Gastrocnemius medialis (tissue), 4 donors: ENCODE data around the gene RASGEF1B. TPM values are rescaled to one million over a fixed set of nuclear protein-coding genes. Genes with fewer than 3 reads are reported as not detected.

Experiments used
- ATAC-seq, 2 donors: fragments of 150-250 bp; one replicate each; pipeline ENCODE4 v1.9.1; 2016
- DNase-seq, 2 donors: peaks; one replicate each; pipeline ENCODE4 v3.0.0-alpha.2; 2019
- H3K27ac ChIP-seq, 4 donors: fragments of 200-600 bp; sonication (generic); 1 replicate in 1 of 4; 2 replicates in 3 of 4; pipeline ENCODE4 v1.5.1; 2016 to 2018; ENCODE audit warnings: mild to moderate bottlenecking in 2 of 4, moderate library complexity in 1 of 4
- H3K27me3 ChIP-seq, 3 donors: fragments of 200-600 bp; sonication (generic) in 2 of 3; 1 replicate in 1 of 3; 2 replicates in 2 of 3; pipeline versions ENCODE4 v1.5.1 to v1.6.0; 2016 to 2019; ENCODE audit warnings: mild to moderate bottlenecking in 1 of 3, moderate library complexity in 1 of 3
- H3K36me3 ChIP-seq, 2 donors: fragments of 200-600 bp; sonication (generic) in 1 of 2; one replicate each; pipeline ENCODE4 v1.5.1; 2017 to 2018
- H3K4me1 ChIP-seq, 2 donors: fragments of 200-600 bp; sonication (generic) in 1 of 2; one replicate each; pipeline ENCODE4 v1.5.1; 2016 to 2017; ENCODE audit warnings: mild to moderate bottlenecking in 2 of 2
- H3K4me3 ChIP-seq, 4 donors: fragments of 200-600 bp; sonication (generic) in 3 of 4; 1 replicate in 1 of 4; 2 replicates in 3 of 4; pipeline ENCODE4 v1.5.1; 2016 to 2019; ENCODE audit warnings: mild to moderate bottlenecking in 2 of 4
- H3K9me3 ChIP-seq, 3 donors: fragments of 200-600 bp; sonication (generic) in 2 of 3; 1 replicate in 1 of 3; 2 replicates in 2 of 3; pipeline ENCODE4 v1.5.1; 2016 to 2019
- CTCF ChIP-seq, 5 experiments: fragments of 450-650 bp in 3 of 5; fragments of 200-600 bp in 2 of 5; sonication (generic) in 2 of 5; IDR thresholded peaks in 4 of 5; conservative IDR thresholded peaks in 1 of 5; 1 replicate in 4 of 5; 2 replicates in 1 of 5; pipeline ENCODE4 v1.5.1; 2016 to 2019; ENCODE audit warnings: antibody characterized with exemption in 5 of 5, mild to moderate bottlenecking in 3 of 5, moderate library complexity in 3 of 5
- POLR2A ChIP-seq, 2 donors: fragments of 450-650 bp; IDR thresholded peaks; one replicate each; pipeline ENCODE4 v1.6.1; 2017; ENCODE audit warnings: antibody characterized with exemption in 2 of 2, mild to moderate bottlenecking in 2 of 2, moderate library complexity in 2 of 2
- in situ Hi-C, 4 donors: fragments of 200-750 bp; cut with MboI; loops; one replicate each; pipeline versions ENCODE4 v1.15.0 to v1.8.0; 2017; ENCODE audit warnings: low sequenced_read_pairs in 4 of 4
- intact Hi-C: fragments of 100-400 bp; cut with DNase I; formaldehyde crosslinking; loops from one replicate; pipeline ENCODE4 v1.15.1; 2023; ENCODE audit warnings: low total_unique reads
- total RNA-seq, 4 donors: library from RNA; depleted of rRNA; stranded (reverse); fragments of >200 nt; gene quantifications; one replicate each; pipeline versions ENCODE4 v1.1.0 to v1.2.3, GENCODE V29; 2016

The RASGEF1B gene
- total RNA-seq, 4 donors from 2014 or later = 1.9 to 6.0 (median 5.2) TPM

GRCh38 chr4:81457345-81457744 is 14.4 kb downstream of the RASGEF1B start:
- Histone ChIP-seq H3K27ac (no peak overlapping the region), H3K27me3 (no peaks in the 10 kb centered on the region), H3K4me1 (no peaks in the 10 kb centered on the region), H3K9me3 (no peaks in the 10 kb centered on the region), H3K36me3 (peaks cover 0 to 18% of the 10 kb centered on the region in 2 donors), H3K4me3 (no peak overlapping the region)
- ATAC-seq (no peak), DNase-seq (no peak)
- in situ Hi-C loops (loop anchor here in 2 of 4 donors (25.0 kb wide), 2 partner anchors 805 to 830 kb away; no protein-coding TSS in a partner anchor), intact Hi-C loops (no loop called here)
- TF ChIP-seq CTCF (IDR thresholded peaks at IDR 0.05 in 4 of 5, conservative IDR thresholded peaks at IDR 0.05 in 1 of 5) (no peak), POLR2A (IDR thresholded peaks at IDR 0.05) (no peak)

DNA sequence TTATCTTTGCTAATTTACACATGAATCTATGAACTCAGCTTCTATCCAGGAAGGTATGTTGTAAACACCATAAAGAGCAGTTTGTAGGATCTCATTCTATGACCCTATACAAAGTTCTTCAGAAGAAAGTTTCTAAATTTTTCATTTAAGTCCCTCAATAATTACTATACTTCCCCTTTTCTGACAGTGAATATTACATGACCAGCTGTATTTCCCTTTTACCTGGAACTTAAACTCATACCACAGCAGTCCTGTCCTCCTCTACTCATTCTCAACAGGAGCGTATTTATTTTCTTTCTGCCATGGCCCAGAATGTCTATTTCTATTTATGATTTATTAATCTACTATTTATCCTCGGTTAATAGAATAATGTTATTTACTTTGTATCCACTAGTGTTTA is 15.8 kb downstream of the RASGEF1B start:
- in situ Hi-C loops (loop anchor here in 2 of 4 donors (25.0 kb wide), 2 partner anchors 806 to 831 kb away; no protein-coding TSS in a partner anchor), intact Hi-C loops (no loop called here)
- H3K27ac ChIP-seq = no peak overlapping the region

GRCh38 chr4:81454948-81455347 is 16.8 kb downstream of the RASGEF1B start:
- TF ChIP-seq POLR2A (IDR thresholded peaks at IDR 0.05) (no peak), CTCF (IDR thresholded peaks at IDR 0.05 in 4 of 5, conservative IDR thresholded peaks at IDR 0.05 in 1 of 5) (no peak)
- no peaks in the 10 kb centered on the region for H3K4me1 ChIP-seq
- ATAC-seq (no peak), DNase-seq (no peak)
- no peak overlapping the region for H3K4me3 ChIP-seq
- in situ Hi-C loops (loop anchor here in 2 of 4 donors (25.0 kb wide), 2 partner anchors 807 to 832 kb away; no protein-coding TSS in a partner anchor), intact Hi-C loops (no loop called here)
- H3K9me3 ChIP-seq = no peaks in the 10 kb centered on the region
- H3K36me3 ChIP-seq = peaks cover 0 to 22% of the 10 kb centered on the region in 2 donors
- H3K27ac ChIP-seq = no peak overlapping the region
- H3K27me3 ChIP-seq = no peaks in the 10 kb centered on the region

More for the DNA sequence above, 15.8 kb downstream of the RASGEF1B start:
- TF ChIP-seq CTCF (IDR thresholded peaks at IDR 0.05 in 4 of 5, conservative IDR thresholded peaks at IDR 0.05 in 1 of 5) = no peak
- no peak for TF ChIP-seq POLR2A (IDR thresholded peaks at IDR 0.05)
- Histone ChIP-seq H3K27me3 (no peaks in the 10 kb centered on the region), H3K4me1 (no peaks in the 10 kb centered on the region), H3K36me3 (peaks cover 0 to 22% of the 10 kb centered on the region in 2 donors), H3K9me3 (no peaks in the 10 kb centered on the region), H3K4me3 (no peak overlapping the region)
- no peak for ATAC-seq
- no peak for DNase-seq

DNA sequence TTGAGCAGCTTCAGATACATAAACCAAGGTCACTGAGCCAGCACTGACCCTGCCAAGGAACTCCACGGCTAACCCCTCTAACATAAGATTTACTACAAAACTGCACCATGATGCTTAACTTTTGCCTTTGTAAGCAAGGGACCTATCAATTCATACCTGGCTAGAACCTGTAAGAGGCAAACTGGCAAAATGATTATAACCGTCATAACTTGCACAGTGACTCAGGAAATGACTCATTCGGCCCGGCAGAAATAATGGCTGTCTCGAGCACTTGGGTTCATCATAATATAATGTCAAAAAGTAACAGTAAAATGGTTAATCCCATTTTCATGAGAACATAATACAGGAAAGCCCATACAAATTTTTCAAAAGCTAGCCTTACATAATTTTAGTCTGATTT is 17.2 kb downstream of the RASGEF1B start:
- DNase-seq = no peak
- peaks cover 0 to 22% of the 10 kb centered on the region in 2 donors for H3K36me3 ChIP-seq

More for the DNA sequence above, 17.2 kb downstream of the RASGEF1B start:
- in situ Hi-C loops (loop anchor here in 2 of 4 donors (25.0 kb wide), 2 partner anchors 808 to 833 kb away; no protein-coding TSS in a partner anchor), intact Hi-C loops (no loop called here)
- Histone ChIP-seq H3K27ac (no peak overlapping the region), H3K4me1 (no peaks in the 10 kb centered on the region), H3K9me3 (no peaks in the 10 kb centered on the region), H3K4me3 (no peak overlapping the region), H3K27me3 (no peaks in the 10 kb centered on the region)
- no peak for ATAC-seq
- no peak for TF ChIP-seq POLR2A (IDR thresholded peaks at IDR 0.05)
- no peak for TF ChIP-seq CTCF (IDR thresholded peaks at IDR 0.05 in 4 of 5, conservative IDR thresholded peaks at IDR 0.05 in 1 of 5)
